Measurements from ENCODE around the gene NTSR2.

Gene NTSR2

GRCh38 chr2:11698009-11698922 is 28.3 kb upstream of the NTSR2 start:
- DNase-seq = no peak

DNA sequence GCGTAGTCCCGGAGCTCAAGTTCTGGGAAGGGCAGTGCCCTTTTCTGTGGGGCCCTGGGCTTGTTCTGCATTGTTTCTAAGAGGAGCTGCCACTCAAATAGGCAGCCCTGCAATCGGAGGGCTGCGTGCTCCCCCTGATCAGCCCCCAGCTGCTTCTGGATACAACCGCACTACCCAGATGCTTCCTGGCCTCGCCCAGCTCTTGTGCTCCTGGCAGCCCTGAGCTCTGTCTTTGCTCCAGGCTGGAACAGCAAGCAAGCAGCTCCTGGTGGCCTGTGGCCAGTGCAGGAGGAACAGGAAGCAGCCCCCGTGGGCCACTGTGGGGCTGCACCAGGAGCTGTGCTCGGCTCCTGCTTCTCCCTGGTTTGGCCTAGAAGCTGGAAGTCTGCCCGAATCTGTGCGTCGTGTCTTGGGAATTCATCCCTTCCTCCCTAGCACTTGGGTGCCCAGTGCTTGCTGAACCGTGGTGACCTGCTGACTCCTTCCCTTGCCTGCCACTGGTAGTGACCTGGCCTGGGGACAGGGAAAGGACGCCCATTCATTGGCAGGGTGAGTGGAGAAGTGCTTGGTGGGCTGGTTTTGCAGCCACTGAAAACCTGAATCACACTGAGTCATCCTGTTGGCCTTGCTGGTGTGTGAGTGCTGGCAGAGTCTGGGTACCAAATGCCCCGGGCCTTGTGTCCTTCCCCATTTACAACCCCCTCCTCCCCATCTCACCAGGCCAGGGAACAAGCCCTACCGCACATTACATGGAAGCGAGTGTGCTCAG is 27.3 kb upstream of the NTSR2 start:
- DNase-seq = no peak

- DNase-seq = no peak
These were observed 26.7 kb upstream of the NTSR2 start for GRCh38 chr2:11696736-11697102.

DNA sequence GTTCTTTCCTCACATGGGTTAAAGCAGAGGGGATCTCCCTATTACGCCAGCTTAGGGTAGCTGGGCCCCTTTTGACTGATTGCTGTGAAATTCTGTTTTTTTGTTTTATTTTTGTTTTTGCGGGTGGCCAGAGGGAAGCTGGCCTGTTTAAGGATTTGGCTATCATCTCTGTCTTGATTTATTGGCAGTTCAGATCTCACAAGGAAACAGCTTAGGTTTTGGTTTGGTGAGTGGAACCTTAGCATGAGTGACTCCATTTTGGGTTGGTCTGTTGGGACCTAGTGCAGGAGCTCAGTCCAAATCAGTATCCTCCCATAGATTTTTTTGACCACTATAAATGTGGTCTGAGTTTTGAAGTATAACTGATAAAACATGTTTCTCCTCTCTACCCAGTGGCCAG is 25.6 kb upstream of the NTSR2 start:
- DNase-seq = no peak

DNA sequence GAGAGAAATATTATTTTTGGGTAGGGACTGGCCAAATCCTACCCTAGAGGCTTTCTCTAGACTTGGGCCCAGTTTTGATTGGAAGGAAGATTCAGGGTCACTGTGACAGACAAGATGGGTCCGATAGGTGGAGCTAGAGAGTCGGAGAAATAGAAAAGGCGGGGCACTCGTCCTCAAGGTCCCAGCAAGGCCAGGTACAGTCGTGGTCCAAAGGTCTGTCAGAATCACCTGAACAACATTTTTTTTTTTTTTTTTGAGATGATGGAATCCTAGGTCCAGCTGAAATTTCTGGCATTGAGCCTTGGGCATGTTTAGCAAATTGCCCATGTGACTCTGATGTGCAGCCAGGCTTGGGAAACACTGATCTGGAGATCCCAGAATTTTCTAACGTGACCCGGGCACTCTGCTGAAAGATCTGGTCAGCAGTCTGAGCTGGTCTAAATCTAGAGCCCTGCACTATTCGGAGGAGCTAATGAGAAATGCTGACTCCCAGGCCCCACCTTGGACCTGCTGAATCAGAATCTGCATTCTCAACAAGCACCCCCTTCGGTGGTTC is 23.0 kb upstream of the NTSR2 start:
- peak; percentile 60 to 76 for DNase-seq

DNA sequence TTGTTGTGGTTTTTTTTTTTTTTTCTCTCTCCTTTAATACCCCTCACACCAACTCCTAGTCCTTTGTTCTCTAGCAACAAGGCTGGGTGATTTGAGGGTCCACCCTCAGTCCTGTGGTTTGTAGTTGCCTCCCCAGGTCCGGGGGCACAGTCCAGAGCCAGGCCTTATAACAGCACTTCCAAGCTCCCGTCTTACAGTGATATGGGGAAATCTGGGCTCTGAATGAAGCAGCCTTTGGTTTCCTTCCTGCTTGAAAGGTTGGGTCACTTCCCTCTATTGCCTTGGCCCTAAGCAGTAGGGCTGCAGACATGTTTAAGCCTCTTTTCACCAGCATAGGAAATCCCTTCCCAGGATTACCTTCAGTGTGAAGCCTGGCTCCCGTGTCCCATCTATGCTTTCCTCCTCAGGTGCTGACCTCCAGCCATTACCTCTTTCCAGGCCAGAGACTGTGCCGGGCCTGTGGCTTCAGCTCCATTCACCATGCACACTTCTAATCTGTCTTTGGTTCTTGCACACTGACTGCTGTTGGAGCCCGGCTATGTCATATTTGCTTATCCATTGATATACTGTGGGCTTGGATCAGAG is 21.2 kb upstream of the NTSR2 start:
- DNase-seq = no peak

- DNase-seq = peak; percentile 80 to 84
These were observed 18.5 kb upstream of the NTSR2 start for GRCh38 chr2:11688222-11689069.

- DNase-seq = no peak
These were observed 17.7 kb upstream of the NTSR2 start for GRCh38 chr2:11687736-11688135.

- DNase-seq = no peak
These were observed 16.0 kb upstream of the NTSR2 start for GRCh38 chr2:11685906-11686470.

DNA sequence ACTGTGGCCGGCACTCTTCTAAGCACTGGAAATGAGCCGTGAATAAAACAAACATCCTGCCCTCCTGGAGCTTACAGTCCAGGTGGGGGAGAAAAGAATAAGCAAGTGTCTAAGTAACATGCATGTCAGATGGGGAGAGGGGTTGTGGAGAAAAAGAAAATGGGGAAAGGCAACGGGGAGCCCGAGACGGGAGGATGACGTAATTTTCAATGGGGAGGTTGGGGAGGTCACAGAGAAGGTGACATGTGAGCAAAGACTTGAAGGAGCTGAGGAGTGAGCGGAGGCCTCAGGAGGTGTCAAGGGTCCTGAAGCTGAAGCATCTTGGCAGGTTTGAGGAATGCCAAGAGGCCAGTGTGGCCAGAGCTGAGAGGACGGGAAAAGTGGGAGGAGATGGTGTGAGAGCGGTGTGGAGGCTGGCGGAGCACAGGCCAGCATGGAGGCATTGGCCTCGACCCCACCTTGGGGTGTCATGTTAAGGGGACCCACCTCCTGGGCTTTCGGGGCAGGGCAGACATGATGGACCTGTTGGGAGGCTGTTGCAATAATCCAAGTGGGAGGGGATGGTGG is 15.0 kb upstream of the NTSR2 start:
- no peak for DNase-seq

DNA sequence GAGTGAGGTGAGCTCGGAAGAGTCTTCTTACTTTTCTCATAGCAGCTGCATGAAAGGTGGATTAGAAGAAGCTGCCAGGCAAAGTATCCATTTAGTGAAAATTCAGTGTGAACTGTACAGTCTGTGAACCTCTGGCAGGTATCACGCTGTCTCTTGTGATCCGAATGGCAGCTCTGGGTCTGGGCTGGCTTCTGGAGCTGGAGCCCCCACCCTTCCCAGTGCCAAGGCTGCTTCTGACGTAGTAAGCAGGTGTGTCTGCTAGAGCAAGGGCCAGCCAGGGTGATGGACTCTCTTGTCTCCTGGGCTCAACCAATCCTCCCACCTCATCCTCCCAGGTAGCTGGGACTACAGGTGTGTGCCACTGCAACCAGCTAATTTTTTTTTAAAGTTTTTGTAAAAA is 14.0 kb upstream of the NTSR2 start:
- DNase-seq = no peak

DNA sequence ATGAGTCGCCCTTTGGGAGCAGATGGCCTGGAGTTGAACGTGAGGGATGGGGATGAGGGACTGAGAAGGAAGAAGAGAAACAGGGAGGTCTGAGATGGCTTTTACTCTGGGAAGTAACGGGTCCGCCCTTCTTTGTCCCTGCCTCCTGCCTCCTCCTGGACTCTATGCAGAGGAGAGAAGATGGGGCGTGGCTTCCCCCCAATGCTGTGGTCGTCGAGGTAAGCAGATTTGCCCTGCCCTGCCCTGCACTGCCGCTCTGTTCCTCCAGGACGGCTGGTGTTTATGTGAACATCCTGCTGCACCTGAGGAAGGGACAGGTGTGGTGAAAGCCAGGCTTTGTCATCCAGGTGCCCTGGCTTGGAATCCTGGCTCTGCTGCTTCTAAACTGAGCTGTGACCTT is 13.5 kb upstream of the NTSR2 start:
- no peak for DNase-seq

GRCh38 chr2:11682590-11682915 is 12.6 kb upstream of the NTSR2 start:
- DNase-seq = no peak

DNA sequence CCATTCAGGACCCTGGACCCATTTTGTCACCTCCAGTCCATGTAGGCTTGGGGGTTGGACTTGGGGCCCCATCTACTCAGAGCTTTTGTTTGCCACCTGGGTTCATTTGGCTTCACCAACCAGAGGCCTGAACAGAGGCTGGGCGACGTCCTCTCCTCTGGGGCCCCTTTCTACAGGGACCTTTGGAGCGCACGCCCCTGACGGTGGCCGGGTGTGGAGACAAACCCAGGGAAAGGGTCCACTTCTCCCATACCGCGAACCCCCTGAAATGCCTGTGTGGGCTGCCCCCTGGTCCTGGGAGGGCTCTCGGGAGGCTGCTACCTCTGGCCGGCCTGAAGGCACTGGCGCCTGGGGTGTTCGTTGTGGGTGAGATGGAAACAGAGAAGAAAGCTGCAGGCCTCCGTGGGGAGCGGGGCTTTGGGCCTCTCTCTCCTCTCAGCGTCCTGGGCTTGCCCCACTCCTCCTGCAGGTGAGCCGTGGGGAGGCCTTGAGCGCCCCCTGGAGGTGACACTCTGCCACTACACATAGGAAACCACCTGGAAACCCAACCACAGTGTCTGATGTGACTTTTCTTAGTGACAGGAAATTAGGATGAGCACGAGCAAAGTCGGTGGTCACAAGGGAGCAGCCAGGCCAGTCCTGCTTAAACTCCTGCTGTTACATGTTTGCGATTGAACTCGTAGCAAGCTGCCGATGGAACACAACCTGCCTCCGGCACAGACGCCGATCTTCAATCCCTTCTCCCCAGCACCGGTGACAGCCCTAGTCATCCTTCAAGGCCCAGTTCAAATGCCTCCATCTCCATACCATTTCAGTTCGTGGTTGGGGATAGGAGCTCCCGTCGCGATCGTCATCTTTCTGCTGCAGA is 12.0 kb upstream of the NTSR2 start:
- DNase-seq = peak in 1 of 2 donors; percentile 43

DNA sequence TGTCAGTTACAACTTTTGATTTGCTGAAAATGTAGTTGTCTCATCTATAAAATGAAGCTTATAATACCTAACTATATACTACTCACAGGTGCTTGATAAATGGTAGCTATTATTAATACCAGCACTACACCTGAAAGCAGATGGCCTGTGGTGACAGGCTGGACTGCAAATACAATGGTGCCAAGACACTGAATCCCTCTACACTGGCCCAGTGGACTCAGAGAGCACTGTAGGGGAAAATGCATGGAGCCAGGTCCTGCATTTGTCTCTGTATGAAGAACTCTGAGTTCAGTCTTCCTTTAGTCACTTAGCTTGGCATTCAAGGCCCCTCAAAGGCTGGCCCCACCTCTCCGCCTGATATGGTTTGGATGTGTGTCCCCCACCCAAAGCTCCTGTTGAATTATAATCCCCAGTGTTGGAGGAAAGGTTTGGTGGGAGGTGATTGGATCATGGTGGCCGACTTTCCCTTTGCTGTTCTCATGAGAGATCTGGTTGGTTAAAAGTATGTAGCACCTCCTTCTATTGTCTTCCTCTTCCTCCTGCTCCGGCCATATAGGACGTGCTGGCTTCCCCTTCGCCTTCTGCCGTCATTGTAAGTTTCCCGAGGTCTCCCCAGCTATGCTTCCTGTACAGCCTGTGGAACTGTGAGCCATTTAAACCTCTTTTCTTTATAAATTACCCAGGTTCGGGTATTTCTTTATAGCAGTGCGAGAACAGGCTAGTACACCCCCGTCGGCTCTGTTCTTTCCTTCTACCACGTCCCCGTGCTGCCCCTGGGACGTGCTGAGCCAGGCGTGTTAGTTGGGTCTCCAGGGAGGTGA is 11.1 kb upstream of the NTSR2 start:
- no peak for DNase-seq

GRCh38 chr2:11680182-11680900 is 10.3 kb upstream of the NTSR2 start:
- no peak for DNase-seq

DNA sequence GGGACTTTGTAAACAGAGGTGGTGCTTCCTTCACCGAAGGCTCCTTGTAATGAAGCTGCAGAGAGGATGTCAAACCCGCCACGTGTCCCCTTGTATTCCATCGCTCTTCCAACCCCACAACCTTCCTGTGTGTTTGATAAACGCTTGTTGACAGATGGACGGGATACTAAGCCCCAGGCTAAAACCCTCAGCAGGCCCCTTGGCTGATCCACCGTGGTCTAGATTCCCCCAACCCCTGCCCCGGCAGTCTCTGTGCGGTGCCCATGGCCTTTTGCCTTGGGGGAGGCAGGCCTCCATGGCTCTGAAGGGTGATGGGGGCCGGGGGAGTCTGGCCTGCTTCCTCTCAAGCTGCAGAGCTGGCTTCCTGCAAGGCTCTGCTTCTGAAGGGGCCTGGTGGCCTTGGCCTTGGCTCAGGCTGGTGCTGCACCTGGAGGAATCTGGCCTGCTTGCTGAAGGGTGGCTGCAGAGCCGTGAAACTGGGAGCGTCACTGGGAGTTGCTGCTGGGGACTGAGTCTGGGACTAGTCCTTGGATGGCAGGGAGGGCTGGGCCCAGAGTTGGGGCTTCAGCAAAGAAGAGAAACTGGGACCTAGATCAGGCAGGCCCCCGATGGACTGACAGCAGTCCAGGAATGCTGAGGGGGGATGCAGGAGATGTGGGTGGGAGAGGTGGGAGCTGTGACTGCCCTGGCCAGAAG is 9.6 kb upstream of the NTSR2 start:
- no peak for DNase-seq

- DNase-seq = no peak
These were observed 9.0 kb upstream of the NTSR2 start for GRCh38 chr2:11679016-11679415.
